GM18502 (cell line): ENCODE results near the gene HRH3.

Experiments
- ATAC-seq: cut with Tn5 transposase; IDR thresholded peaks from one replicate; pipeline ENCODE4 v1.9.1; 2021; ENCODE audit warnings: mild to moderate bottlenecking; ENCODE audit not compliant: unreplicated experiment, poor library complexity

Gene HRH3

DNA sequence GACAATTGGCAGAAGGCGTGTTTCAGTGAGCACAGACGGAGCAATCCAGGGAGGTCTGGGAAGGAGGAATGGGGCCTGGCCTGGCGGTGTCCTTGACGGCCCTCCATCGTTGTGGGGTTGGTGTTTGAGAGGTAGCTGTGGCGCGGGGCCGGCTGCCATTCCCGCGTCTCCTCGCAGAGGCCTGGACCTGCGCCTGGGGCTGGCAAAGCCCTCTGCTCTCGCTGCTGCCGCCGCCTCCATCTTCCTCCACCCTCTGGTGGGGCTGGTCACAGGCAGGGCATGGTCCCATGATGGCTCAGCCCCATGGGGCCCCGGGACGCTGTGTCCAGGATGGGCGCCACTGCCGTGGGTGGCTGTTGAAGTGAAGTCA, 25.8 kb upstream of the HRH3 start:
- ATAC-seq, result no peak

- ATAC-seq, result no peak
These were observed 24.6 kb upstream of the HRH3 start for GRCh38 chr20:62244644-62245108.

DNA sequence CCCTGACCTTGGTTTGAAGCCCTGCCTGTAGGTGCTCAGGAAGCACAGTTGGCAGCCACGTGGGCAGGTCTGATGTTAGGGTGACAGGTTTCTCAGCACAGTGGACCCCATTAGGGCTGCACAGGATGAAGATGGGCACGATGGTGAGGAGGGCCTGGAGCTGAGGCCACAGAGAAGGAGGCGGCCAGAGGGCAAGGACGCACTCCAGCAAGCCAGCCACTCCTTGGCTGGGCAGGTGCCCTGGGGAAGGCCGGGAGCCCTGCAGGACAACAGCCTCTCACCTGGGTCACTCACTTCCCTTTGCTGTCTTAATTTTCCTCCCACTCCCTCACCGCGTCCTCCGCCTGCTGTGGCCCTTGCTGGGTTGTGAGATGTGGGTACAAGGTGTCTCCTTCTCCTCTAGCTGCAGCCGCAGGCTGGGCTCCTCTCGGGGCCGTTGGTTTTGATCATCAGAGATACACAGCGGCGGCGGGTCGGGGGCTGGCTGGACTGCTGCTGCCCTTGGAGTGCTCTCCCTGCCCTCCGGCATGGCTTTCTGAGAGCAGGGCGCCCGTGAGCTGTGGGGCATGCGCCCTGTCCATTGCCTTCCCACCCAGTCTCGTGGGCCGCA, 23.9 kb upstream of the HRH3 start:
- ATAC-seq, result no peak

GRCh38 chr20:62243106-62243505, 23.0 kb upstream of the HRH3 start:
- ATAC-seq, result no peak

DNA sequence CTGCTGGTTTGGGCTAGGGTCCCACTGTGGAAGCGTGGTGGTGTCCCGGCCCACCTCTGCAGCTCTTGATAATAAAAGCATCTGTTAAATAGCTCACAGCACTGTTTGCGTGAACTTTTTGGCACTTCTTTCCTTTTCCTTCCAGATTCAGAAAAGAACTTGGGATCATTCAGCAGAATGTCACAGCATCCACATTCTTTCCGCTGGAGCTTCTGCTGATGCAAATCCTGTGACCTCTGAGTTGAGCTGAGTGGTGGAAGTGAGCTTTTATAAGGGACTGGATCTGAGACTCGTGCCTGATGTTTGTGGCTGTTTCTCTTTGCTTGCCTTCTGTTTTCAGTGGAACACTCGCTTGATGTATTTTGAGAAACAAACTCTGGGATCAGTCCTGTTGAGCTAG, 22.1 kb upstream of the HRH3 start:
- ATAC-seq, result no peak

DNA sequence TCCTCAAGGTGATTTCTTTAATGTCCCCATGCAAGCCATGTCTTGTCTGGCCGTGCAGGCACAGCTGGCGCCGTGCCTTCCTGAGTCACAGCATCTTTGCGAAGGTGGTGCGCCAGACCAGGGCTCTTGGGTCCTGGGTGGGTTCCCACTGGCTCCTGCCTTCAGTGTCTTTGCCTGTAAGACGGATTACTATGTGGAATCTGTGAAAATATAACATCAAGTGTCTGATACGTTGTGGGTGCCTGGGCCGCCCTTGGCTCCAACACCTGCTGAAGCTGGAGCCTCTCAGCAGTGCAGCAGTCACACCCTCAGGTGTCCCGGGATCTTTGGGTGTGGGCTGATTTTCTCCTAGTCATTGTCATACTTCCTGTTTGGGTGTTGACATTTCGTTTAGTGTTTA, 21.4 kb upstream of the HRH3 start:
- ATAC-seq, result no peak

GRCh38 chr20:62240020-62240685, 20.1 kb upstream of the HRH3 start:
- no peak for ATAC-seq

GRCh38 chr20:62239278-62239879, 19.3 kb upstream of the HRH3 start:
- no peak for ATAC-seq

DNA sequence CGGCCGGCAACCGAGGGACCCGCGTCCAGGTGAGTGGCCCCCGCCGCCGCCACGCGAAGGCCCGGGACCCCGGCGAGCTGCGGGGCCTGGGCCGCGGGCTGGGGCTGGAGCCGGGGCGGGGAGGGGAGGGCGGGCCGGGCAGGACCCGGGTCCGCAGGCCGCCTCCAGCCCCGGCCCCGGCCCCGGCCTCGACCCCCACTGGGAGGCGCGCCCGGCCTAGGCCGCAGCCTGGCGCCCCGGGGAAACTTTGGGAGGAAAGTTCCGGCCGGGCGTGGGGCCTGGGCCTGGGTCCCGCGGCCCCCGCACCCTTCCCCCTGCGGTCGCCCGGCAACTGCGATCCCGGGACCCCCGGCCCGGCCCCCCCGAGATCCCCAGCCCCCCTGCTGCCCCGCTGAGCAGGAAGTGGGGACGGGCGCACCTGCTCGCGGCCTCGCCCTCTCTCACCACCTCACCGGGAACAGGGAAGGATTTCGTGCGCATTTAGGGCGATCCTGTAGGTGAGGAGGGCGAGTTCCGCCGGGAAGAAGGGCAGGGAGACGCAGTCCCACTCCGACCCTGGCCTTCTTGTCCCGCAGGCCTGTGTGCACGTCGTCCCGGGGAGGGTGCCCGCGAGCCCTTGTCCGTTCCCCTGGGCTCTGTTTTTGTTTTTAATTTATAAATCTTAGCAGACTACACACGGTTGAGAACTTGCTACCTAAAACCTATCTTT, 18.6 kb upstream of the HRH3 start:
- peak; percentile 4 for ATAC-seq

GRCh38 chr20:62237801-62238568, 17.9 kb upstream of the HRH3 start, which contains the start of gene OSBPL2:
TSS of gene OSBPL2 (plus strand) at chr20:62238521. CDS start at chr20:62256185, 17,664 bp downstream.
- ATAC-seq, result peak; percentile 98

DNA sequence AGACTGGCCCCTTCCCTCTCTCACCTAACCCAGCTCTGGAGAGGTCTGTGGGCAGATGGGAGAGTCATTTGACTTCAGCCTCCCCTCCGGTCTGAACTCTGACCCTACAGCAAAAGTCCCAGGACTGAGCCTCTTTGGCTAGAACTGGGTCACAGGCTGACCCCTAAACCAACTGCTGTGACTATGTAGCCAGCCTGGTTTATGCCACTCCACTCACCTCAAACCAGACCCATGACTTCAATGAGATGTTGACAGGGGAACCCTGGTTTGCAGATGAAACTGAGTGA, 17.4 kb upstream of the HRH3 start:
- no peak for ATAC-seq

DNA sequence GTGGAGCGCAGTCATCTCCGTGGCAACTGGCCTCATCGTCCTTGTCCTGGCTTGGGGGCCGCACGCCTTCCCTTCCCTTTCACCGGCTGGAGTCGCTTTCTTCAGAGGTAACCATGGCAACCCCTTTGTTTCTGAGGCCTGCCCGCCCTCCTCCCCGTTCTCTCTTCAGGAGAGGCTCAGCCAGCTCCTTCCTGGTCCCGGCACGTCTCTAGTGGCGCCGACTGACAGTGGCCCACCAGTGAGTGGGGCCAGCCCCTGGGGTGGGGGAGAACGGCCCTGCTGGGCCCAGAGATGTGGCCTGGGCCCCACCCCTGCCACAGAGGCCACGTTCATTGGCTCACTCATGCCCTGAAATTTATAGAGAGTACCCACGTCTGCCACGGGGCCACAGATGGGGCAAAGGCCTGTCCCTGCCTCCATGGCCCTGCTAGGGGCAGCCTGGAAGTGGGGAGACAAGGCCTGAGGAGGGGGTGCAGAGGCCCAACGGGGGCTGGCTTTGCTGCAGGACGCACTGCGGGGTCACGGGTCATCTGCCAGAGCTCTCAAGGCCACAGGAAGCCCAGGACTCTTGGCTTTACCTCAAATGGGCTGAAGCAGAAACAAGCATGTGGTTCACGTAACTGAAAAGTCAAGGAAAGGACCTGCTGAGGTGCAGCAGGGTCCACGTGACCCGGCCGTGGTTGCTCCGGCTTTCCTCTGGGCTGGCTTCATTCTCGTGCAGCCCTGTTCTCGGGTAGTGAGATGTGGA, 16.9 kb upstream of the HRH3 start:
- ATAC-seq, result no peak

DNA sequence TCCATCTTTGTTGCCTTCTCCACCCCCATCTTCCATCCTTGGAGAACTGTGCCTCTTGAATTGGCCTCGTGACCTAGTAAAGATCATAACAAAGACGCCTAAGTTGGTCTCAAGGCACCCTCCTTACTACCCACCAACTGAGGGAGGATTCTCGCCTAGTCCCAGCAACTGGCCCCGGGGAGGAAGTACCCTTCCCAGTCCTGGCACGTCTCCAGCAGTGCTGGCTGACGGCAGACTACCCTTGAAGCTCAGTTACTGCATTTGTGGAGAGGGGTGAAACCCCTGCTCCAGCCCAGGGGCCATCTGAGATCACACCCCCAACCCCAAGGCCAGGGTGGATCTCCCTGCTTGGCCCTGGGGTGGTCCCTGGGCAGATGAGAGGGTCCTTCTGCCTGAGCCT, 16.1 kb upstream of the HRH3 start:
- ATAC-seq, result no peak

DNA sequence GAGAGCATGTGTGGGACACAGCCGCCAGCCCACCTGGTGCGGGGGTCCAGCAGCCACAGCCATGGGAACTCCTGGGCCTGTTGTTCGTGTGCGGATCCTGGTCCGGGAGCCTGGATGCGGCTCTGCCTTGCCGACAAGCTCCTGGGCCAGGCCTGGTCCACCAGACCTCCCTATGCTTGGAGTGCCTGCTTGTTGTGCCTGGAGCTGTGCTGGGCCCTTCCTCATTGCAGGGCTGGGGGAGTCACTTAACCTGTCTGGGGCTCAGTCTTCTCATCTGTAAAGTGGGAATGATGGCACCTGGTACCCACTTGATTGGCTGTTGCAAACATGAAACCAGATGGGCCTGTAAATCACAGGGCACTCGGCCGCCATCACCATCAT, 15.7 kb upstream of the HRH3 start:
- no peak for ATAC-seq

GRCh38 chr20:62235001-62235776, 15.1 kb upstream of the HRH3 start:
- no peak for ATAC-seq

GRCh38 chr20:62234339-62234738, 14.3 kb upstream of the HRH3 start:
- ATAC-seq, result no peak

- no peak for ATAC-seq
These were observed 13.6 kb upstream of the HRH3 start for GRCh38 chr20:62233684-62234083.

DNA sequence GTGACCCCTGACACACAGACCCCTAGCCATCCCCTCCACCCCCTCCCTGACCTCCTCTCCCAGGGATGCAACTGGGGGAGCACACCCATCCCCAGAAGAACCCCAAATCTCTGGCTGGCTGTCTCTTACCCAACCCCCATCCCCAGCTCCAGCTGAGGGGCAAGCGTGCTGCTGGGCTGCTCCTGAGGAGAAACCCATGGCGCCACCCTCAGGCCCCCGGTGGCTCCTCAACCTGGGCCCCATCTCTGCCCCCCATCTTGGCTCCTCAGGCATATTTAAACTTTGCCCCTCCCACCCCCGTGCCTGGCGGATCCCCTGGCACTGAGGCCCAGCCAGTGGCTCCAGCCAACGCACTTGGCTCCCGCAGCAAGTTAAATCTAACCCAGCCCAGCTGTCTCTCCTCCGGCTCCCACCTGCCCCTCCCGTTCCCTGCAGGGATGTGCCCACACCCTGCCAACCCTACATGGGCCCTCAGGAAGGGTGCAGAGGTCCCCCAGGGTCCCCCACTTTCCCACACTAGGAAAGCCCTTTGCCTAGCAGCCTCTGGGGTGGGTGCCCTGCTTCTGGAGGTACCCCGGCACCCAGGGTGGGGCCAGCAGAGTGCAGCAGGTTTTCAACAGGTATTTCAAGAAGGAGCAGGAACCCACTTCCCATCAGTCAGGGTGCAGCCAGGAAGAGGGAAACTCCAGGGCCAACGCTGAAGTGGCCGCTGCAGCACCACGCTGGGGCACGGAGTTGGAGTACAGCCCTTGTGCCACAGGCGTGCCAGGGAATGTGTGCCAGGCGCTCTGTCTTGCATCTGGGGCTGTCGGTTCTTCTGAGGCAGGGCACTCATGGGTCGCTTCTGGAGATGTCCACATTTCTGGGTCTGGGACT, 12.9 kb upstream of the HRH3 start:
- ATAC-seq, result no peak
